ENCODE data around the gene WWOX.

Gene WWOX

GRCh38 chr16:79110953-79111352, 1011.5 kb downstream of the WWOX start:
- no peak overlapping the region for H3K4me3 ChIP-seq (ENCODE audit: low read length)
- no peak overlapping the region for H2AFZ ChIP-seq (ENCODE audit: low read depth, low read length)
- no peaks in the 10 kb centered on the region for H3K9me3 ChIP-seq (ENCODE audit: low read length)
- H3K27me3 ChIP-seq (ENCODE audit: insufficient read depth, low read length): no peaks in the 10 kb centered on the region
- H3K4me1 ChIP-seq (ENCODE audit: insufficient read depth, low read length): peaks cover 8% of the 10 kb centered on the region
- no peaks in the 10 kb centered on the region for H3K36me3 ChIP-seq (ENCODE audit: insufficient read depth, low read length)

- Histone ChIP-seq H3K9me3 (ENCODE audit: low read length) (peaks cover 5% of the 10 kb centered on the region), H3K4me3 (ENCODE audit: low read length) (no peak overlapping the region), H2AFZ (ENCODE audit: low read depth, low read length) (no peak overlapping the region), H3K36me3 (ENCODE audit: insufficient read depth, low read length) (no peaks in the 10 kb centered on the region), H3K27me3 (ENCODE audit: insufficient read depth, low read length) (no peaks in the 10 kb centered on the region), H3K4me1 (ENCODE audit: insufficient read depth, low read length) (peaks cover 8% of the 10 kb centered on the region)
Observed at GRCh38 chr16:79112462-79112861, 1013.0 kb downstream of the WWOX start.

- no peak overlapping the region for H2AFZ ChIP-seq (ENCODE audit: low read depth, low read length)
- peaks cover 5% of the 10 kb centered on the region for H3K9me3 ChIP-seq (ENCODE audit: low read length)
- H3K27me3 ChIP-seq (ENCODE audit: insufficient read depth, low read length): no peaks in the 10 kb centered on the region
- no peaks in the 10 kb centered on the region for H3K36me3 ChIP-seq (ENCODE audit: insufficient read depth, low read length)
- H3K4me1 ChIP-seq (ENCODE audit: insufficient read depth, low read length): peaks cover 8% of the 10 kb centered on the region
- no peak overlapping the region for H3K4me3 ChIP-seq (ENCODE audit: low read length)
Observed at GRCh38 chr16:79113826-79114225, 1014.4 kb downstream of the WWOX start.

GRCh38 chr16:79114759-79115158, 1015.3 kb downstream of the WWOX start:
- H3K27me3 ChIP-seq (ENCODE audit: insufficient read depth, low read length): no peaks in the 10 kb centered on the region
- H3K9me3 ChIP-seq (ENCODE audit: low read length): peaks cover 5% of the 10 kb centered on the region

GRCh38 chr16:79121906-79122305, 1022.5 kb downstream of the WWOX start:
- H3K4me3 ChIP-seq (ENCODE audit: low read length): no peak overlapping the region
- no peak overlapping the region for H2AFZ ChIP-seq (ENCODE audit: low read depth, low read length)
- H3K4me1 ChIP-seq (ENCODE audit: insufficient read depth, low read length): peaks cover 33% of the 10 kb centered on the region
- no peaks in the 10 kb centered on the region for H3K36me3 ChIP-seq (ENCODE audit: insufficient read depth, low read length)
- H3K9me3 ChIP-seq (ENCODE audit: low read length): peaks cover 5% of the 10 kb centered on the region
- H3K27me3 ChIP-seq (ENCODE audit: insufficient read depth, low read length): no peaks in the 10 kb centered on the region

More at GRCh38 chr16:79114759-79115158, 1015.3 kb downstream of the WWOX start:
- Histone ChIP-seq H3K4me1 (ENCODE audit: insufficient read depth, low read length) (peaks cover 8% of the 10 kb centered on the region), H3K4me3 (ENCODE audit: low read length) (no peak overlapping the region), H2AFZ (ENCODE audit: low read depth, low read length) (no peak overlapping the region), H3K36me3 (ENCODE audit: insufficient read depth, low read length) (no peaks in the 10 kb centered on the region)

- Histone ChIP-seq H3K4me3 (ENCODE audit: low read length) (no peak overlapping the region), H3K4me1 (ENCODE audit: insufficient read depth, low read length) (peaks cover 33% of the 10 kb centered on the region), H2AFZ (ENCODE audit: low read depth, low read length) (no peak overlapping the region), H3K27me3 (ENCODE audit: insufficient read depth, low read length) (no peaks in the 10 kb centered on the region), H3K36me3 (ENCODE audit: insufficient read depth, low read length) (no peaks in the 10 kb centered on the region), H3K9me3 (ENCODE audit: low read length) (peaks cover 1% of the 10 kb centered on the region)
Observed at GRCh38 chr16:79122343-79122742, 1022.9 kb downstream of the WWOX start.

- peaks cover 35% of the 10 kb centered on the region for H3K4me1 ChIP-seq (ENCODE audit: insufficient read depth, low read length)
- H3K27me3 ChIP-seq (ENCODE audit: insufficient read depth, low read length): no peaks in the 10 kb centered on the region
- no peak overlapping the region for H2AFZ ChIP-seq (ENCODE audit: low read depth, low read length)
- no peaks in the 10 kb centered on the region for H3K36me3 ChIP-seq (ENCODE audit: insufficient read depth, low read length)
- no peaks in the 10 kb centered on the region for H3K9me3 ChIP-seq (ENCODE audit: low read length)
- H3K4me3 ChIP-seq (ENCODE audit: low read length): no peak overlapping the region
Observed at GRCh38 chr16:79124016-79124756, 1024.7 kb downstream of the WWOX start.

- Histone ChIP-seq H3K9me3 (ENCODE audit: low read length) (no peaks in the 10 kb centered on the region), H3K27me3 (ENCODE audit: insufficient read depth, low read length) (no peaks in the 10 kb centered on the region), H3K4me3 (ENCODE audit: low read length) (no peak overlapping the region), H2AFZ (ENCODE audit: low read depth, low read length) (no peak overlapping the region), H3K36me3 (ENCODE audit: insufficient read depth, low read length) (no peaks in the 10 kb centered on the region), H3K4me1 (ENCODE audit: insufficient read depth, low read length) (peaks cover 37% of the 10 kb centered on the region)
Observed at GRCh38 chr16:79127766-79128165, 1028.3 kb downstream of the WWOX start.

GRCh38 chr16:79128706-79129105, 1029.3 kb downstream of the WWOX start:
- Histone ChIP-seq H3K4me3 (ENCODE audit: low read length) (no peak overlapping the region), H3K36me3 (ENCODE audit: insufficient read depth, low read length) (no peaks in the 10 kb centered on the region), H3K27me3 (ENCODE audit: insufficient read depth, low read length) (no peaks in the 10 kb centered on the region), H2AFZ (ENCODE audit: low read depth, low read length) (no peak overlapping the region), H3K4me1 (ENCODE audit: insufficient read depth, low read length) (peaks cover 28% of the 10 kb centered on the region), H3K9me3 (ENCODE audit: low read length) (no peaks in the 10 kb centered on the region)

- no peaks in the 10 kb centered on the region for H3K36me3 ChIP-seq (ENCODE audit: insufficient read depth, low read length)
- H3K27me3 ChIP-seq (ENCODE audit: insufficient read depth, low read length): no peaks in the 10 kb centered on the region
- H2AFZ ChIP-seq (ENCODE audit: low read depth, low read length): no peak overlapping the region
- H3K9me3 ChIP-seq (ENCODE audit: low read length): no peaks in the 10 kb centered on the region
- peaks cover 20% of the 10 kb centered on the region for H3K4me1 ChIP-seq (ENCODE audit: insufficient read depth, low read length)
- no peak overlapping the region for H3K4me3 ChIP-seq (ENCODE audit: low read length)
Observed at GRCh38 chr16:79130616-79131015, 1031.2 kb downstream of the WWOX start.

GRCh38 chr16:79131321-79132075, 1032.0 kb downstream of the WWOX start:
- Histone ChIP-seq H2AFZ (ENCODE audit: low read depth, low read length) (no peak overlapping the region), H3K4me1 (ENCODE audit: insufficient read depth, low read length) (peaks cover 13% of the 10 kb centered on the region), H3K9me3 (ENCODE audit: low read length) (no peaks in the 10 kb centered on the region), H3K36me3 (ENCODE audit: insufficient read depth, low read length) (no peaks in the 10 kb centered on the region), H3K4me3 (ENCODE audit: low read length) (no peak overlapping the region), H3K27me3 (ENCODE audit: insufficient read depth, low read length) (no peaks in the 10 kb centered on the region)

GRCh38 chr16:79132701-79133100, 1033.2 kb downstream of the WWOX start:
- no peak overlapping the region for H2AFZ ChIP-seq (ENCODE audit: low read depth, low read length)
- H3K4me1 ChIP-seq (ENCODE audit: insufficient read depth, low read length): peaks cover 10% of the 10 kb centered on the region
- H3K27me3 ChIP-seq (ENCODE audit: insufficient read depth, low read length): no peaks in the 10 kb centered on the region
- no peak overlapping the region for H3K4me3 ChIP-seq (ENCODE audit: low read length)
- no peaks in the 10 kb centered on the region for H3K36me3 ChIP-seq (ENCODE audit: insufficient read depth, low read length)
- H3K9me3 ChIP-seq (ENCODE audit: low read length): no peaks in the 10 kb centered on the region

GRCh38 chr16:79134300-79134699, 1034.8 kb downstream of the WWOX start:
- no peaks in the 10 kb centered on the region for H3K27me3 ChIP-seq (ENCODE audit: insufficient read depth, low read length)
- no peaks in the 10 kb centered on the region for H3K9me3 ChIP-seq (ENCODE audit: low read length)
- no peak overlapping the region for H3K4me3 ChIP-seq (ENCODE audit: low read length)
- H3K4me1 ChIP-seq (ENCODE audit: insufficient read depth, low read length): peaks cover 10% of the 10 kb centered on the region
- no peaks in the 10 kb centered on the region for H3K36me3 ChIP-seq (ENCODE audit: insufficient read depth, low read length)
- no peak overlapping the region for H2AFZ ChIP-seq (ENCODE audit: low read depth, low read length)
